ENCODE measurements around the gene FIBCD1.

FIBCD1 gene

DNA sequence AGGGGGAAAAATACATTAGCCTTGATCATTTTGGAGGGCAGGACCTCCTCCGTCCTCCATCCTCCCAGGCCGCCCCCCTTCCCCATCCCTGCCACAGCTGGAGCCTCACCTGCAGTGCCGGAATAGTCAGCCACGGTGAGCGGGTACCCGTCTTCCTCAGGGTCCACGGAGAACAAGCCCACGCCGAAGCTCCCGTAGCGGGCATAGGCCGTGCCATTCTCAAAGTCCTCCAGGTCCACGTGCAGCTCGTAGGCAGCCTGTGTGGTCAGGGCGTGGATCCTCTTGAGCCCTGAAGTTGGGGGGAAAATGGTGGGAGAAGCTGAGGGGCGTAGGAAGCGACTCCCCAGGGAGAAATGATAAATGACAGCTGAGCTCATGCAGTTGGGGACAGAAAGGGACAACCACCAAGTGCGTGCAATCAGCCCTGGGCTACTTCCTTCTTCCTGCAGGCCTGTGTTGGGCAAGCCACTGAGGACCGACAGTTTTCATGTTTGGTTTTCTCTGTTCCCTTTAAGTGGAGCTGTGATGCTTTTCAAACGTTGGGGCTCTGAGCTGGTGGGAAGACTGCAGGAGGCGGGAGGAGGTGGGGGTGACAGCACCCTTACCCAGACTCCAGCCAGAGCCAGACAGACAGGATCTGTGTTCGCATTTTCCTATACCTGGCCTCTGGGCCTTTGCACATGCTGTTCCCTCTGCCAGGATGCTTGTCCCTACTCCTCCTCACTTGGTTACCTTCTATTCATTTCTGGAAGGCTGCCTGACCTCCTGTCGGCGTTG, 33.7 kb downstream of the FIBCD1 start:
- DNase-seq = no peak

GRCh38 chr9:130904070-130905044, 34.7 kb downstream of the FIBCD1 start:
- DNase-seq = no peak

DNA sequence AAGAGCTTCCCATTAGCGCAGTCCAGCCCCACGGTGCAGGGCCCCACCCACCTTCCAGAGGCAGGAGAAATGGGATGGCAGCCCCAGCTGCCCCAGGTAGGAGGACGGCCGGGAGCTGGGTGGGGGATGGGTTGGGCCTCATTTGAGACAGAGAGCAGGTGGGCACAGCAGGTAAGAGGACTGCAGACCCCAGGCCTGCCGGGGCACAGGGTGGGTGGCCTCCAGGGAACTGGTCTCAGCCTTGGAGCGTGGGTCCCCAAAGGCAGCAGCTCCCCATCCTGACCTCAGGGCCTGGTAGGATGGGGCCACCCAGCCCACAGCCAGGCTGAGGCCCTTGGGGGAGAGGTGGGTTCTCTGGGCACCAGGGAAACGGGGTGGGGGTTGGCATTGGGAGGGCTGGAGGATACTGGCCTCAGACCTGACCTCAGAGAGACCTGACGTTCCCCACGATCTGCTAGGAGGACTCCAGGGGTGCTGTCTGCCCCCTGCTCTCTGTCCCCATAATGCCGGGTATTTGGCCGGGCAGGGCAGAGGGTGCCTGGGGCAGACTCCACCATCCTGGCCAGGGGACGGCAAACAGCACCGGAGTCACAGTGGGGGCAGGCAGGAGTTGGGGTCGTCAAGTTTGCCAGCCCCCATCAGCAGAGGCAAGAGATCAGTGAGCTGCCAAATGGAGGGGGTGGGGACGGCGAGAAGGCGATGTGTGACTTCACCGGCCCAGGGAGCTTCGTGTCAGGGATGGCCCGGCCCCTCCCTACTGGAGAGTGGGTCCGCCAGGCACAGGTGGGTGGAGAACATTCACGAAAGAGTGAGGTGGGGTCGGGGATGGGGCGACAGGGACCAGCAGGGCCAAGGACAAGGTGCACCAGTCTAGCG, 35.6 kb downstream of the FIBCD1 start:
- no peak for DNase-seq

GRCh38 chr9:130902204-130903185, 36.6 kb downstream of the FIBCD1 start:
- no peak for DNase-seq

DNA sequence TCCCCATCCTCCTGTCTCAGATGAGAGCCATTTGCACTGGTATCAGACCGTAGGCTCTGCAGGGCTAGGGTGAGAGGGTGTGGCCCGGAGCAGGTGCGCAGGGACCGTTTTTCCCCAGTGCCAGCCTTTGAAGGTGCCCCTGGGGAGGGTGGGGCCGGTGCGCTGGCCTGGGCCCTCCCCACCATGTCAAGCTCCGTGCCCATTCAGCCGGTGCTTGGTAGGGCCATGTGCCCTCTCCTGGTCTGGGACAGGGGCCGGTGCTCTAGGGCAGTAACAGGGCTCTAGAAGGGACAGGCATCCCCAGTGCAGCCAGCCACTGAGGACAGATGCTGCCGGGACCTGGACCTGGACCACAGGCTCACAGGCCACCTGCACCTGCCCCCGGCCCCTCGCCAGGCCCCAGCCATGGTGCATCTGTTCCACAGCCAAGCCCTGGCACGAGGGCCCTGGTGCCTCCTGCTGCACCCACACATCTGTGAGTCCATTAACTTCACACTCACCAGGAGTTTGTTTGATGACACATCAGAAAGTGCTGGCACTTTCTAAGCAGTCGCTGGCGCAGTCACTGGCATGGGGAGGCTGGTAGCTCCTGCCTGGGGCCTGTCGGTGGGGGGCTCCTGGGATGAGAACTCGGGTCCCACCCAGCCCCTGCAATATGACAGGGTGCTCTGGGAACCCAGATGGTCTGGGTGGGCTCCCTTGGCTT, 37.4 kb downstream of the FIBCD1 start:
- no peak for DNase-seq

GRCh38 chr9:130900701-130901497, 38.1 kb downstream of the FIBCD1 start:
- no peak for DNase-seq

DNA sequence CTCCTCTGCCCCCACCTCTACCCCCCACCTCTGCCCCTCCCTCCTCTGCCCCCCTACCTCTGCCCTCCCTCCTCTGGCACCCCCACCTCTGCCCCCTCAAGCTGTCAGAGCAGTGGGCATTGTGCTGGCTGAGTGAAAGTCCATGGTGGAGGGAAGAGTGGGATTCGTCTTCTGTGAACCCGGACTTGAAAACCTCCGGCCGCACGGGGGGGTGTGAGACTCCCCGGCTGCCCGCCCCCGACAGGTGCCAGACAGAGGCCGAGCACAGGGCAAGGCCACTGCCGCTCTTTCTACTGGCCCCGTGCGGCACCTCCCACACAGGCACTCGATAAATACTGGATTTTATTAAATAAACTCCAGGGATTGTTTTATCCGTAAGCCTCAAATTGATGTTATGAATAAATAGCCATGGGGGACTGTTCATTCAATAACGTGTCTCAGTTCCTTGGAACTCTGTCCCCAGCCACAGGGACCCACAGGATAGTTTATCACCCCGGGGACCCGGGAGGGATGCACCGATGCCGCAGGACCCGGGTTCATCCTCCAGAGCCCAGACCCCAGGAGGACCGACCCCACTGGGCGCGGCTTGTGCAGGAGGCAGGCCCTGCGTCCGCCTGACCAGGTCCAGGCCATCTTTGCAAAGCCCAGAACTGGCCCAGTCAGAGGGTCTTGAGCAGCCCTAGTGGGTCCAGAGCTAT, 39.8 kb downstream of the FIBCD1 start:
- DNase-seq = no peak

DNA sequence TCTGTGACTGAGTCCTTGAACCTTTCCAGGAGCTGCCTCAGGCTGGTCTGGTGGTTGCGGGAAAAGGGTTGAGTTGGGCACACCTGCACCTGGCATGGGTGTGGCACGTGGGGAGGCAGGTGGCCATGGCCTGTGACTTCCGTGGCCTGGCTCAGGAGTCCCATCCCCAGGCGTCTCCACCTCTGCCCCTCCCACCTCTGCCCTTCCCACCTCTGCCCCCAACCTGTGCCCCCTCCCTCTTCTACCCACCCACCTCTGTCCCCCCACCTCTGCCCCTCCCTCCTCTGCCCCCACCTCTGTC, 40.5 kb downstream of the FIBCD1 start:
- no peak for DNase-seq

DNA sequence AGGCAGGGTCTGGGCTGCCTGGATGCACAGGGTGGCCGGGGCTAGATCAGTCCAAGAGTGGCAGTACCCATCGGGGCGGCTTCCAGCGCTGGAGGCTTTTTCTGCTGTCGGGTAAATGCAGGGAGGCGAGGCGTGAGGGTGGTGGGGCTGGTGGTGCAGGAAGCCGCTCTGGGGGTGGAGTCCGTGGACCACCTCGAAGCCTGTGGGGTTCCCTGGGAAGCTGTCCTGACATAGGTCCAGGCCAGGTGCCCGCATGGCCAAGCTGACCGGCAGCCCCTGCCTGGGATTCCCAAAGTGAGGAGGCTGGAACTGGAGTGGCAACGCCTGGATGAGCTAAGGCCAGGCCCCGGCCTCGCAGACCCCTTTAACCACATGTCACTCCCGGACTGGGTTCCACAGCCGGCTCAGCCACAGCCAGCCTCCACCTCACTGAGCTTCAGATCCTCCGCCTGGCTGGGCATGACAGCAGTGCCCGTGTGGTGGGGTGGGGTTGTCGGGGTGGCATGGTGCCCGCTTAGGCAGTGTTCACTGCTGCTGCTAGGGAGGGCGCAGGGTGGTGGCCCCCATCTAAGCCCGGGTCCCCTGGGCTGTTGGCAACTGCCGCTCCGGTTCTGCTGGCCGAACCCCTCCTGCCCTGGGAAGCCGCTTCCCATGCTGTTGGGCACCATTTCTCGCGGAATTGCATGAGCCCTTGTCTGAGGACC, 41.0 kb downstream of the FIBCD1 start:
- no peak for DNase-seq

- no peak for DNase-seq
These were observed 41.8 kb downstream of the FIBCD1 start for GRCh38 chr9:130897105-130897751.

DNA sequence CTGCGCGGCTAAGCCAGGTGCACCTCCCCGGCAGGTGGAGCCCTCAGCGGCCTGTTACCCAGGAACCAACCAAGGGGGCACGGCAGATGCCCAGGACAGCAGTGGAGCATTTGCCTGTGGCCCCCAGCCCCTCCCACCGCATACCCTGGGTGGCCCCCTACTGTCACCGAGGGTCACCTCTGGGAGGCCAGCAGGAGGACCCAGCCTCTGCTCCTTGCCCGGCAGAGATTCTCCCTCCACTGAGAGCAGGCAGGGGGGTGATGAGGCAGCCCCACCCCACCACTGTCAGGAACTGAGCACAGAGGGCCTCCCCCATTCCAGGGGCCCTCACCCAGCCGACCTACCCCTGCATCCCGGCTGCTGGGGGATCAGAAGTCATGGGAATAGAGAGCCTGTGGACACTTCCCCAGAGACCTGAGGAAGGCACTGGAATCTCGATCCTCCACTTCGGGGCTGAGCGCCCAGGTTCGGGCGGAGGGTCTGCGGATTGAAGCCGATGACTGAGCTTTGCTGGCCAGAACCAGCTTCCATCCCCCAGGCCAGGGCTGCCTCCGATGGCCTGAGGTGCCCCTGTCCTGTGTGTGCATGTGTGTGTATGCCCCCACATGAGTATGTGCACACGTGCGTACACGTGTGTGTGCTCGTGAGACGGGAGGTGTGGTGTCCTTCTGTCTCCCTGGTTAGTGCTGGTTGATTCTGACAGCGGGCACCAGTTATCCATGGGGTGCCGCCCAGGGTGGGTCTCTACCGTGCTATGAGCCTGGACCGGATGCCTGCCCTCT, 42.6 kb downstream of the FIBCD1 start, which contains the start of gene QRFP:
QRFP (minus strand) TSS at position 580 of the 782 bp plus-strand sequence. CDS start 2,974 bp downstream, outside the sequence.
- no peak for DNase-seq

DNA sequence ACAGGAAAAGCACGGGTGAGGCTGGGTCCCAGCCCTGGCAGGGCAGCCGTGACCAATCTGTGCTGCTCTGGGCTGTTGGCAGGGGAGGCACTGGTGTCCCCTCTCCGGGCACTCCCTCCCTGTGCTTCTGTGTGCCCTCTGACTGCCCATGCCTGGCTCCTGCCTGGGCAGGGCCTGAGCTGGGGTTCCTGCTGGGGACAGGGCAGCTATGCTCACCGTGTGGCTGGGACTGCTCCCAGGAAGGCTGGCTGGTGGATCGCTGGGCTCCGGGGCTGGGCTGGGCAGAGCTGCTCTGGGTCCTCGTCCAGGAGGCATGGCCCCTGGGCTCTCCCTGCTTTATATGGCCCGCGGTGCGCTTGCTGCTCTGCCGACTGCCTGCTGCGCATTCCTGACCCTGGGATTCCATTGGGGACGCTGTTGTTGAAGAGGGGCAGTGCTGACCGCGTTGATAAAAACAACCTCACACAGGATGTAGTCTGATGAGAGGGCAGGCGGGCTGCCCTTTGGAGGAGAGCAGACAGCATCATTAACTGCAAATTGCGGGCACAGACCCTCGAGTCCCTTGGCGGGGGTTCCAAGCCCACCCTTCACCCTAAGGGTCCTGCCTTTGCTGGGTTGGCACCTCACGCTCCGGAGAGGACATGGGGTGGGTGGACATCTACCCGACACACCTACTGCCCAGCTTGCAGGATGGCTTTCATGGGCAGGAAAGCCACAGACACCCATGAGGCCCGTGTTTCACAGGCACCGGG, 43.4 kb downstream of the FIBCD1 start:
- DNase-seq = no peak

GRCh38 chr9:130895038-130895437, 44.0 kb downstream of the FIBCD1 start:
- DNase-seq = no peak

DNA sequence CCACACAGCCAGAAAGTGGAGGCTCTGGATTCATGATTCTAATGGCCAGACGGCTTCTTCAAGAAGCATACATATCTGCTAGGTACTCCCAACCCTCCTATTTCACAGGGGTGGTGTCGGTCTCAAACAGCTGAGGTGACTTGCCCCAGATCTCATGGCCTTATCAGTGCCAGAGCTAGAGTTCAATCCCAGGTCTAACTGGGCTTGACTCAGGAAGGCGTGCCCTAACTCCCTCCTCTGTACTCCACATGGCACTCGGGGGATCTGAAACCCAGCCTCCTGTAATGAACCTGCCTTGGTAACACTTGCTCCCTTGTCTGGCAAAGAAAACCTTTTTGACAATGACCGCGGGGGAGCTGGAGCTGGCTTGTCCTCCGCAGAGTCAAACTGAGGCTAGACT, 44.5 kb downstream of the FIBCD1 start:
- DNase-seq = no peak

GRCh38 chr9:130893341-130894101, 45.5 kb downstream of the FIBCD1 start:
- DNase-seq = peak; percentile 82
